GM21576 (cell line): ENCODE data around the gene CYP4F3.
"Not testable (repeated sequence)": the region's sequence is repeated elsewhere in the genome, so short reads cannot be mapped to it uniquely, and the experiment has no call there.

Experiments used
- ATAC-seq: cut with Tn5 transposase; IDR thresholded peaks from one replicate; pipeline ENCODE4 v1.9.1; 2021; ENCODE audit warnings: mild to moderate bottlenecking, moderate library complexity; ENCODE audit not compliant: unreplicated experiment

The CYP4F3 gene

GRCh38 chr19:15666186-15666585, 25.5 kb downstream of the CYP4F3 start:
- no peak for ATAC-seq

- ATAC-seq: no peak
These were observed 26.2 kb downstream of the CYP4F3 start for GRCh38 chr19:15666883-15667282.

GRCh38 chr19:15669440-15669839, 28.7 kb downstream of the CYP4F3 start:
- ATAC-seq: no peak

- no peak for ATAC-seq
These were observed 29.2 kb downstream of the CYP4F3 start for GRCh38 chr19:15669891-15670290.

GRCh38 chr19:15671237-15671821, 30.6 kb downstream of the CYP4F3 start:
- ATAC-seq: no peak

- ATAC-seq: no peak
These were observed 31.3 kb downstream of the CYP4F3 start for GRCh38 chr19:15671891-15672579.

GRCh38 chr19:15672580-15673175, 32.0 kb downstream of the CYP4F3 start, which contains the start of gene CYP4F12:
TSS of gene CYP4F12 (plus strand) at chr19:15673087. CDS start at chr19:15673530, 443 bp downstream.
- no peak for ATAC-seq

- no peak for ATAC-seq
These were observed 32.5 kb downstream of the CYP4F3 start for GRCh38 chr19:15673176-15673654.

GRCh38 chr19:15675560-15675959, 34.9 kb downstream of the CYP4F3 start:
- no peak for ATAC-seq

- ATAC-seq: no peak
These were observed 38.4 kb downstream of the CYP4F3 start for GRCh38 chr19:15679089-15679488.

GRCh38 chr19:15679865-15680264, 39.2 kb downstream of the CYP4F3 start:
- ATAC-seq: not testable (repeated sequence)

- no peak for ATAC-seq
These were observed 40.0 kb downstream of the CYP4F3 start for GRCh38 chr19:15680478-15681322.

- ATAC-seq: no peak
These were observed 42.7 kb downstream of the CYP4F3 start for GRCh38 chr19:15683411-15683810.

- no peak for ATAC-seq
These were observed 44.1 kb downstream of the CYP4F3 start for GRCh38 chr19:15684828-15685227.

GRCh38 chr19:15696654-15697194, 56.0 kb downstream of the CYP4F3 start:
- no peak for ATAC-seq

GRCh38 chr19:15701757-15702533, 61.2 kb downstream of the CYP4F3 start:
- ATAC-seq: no peak

- ATAC-seq: no peak
These were observed 61.8 kb downstream of the CYP4F3 start for GRCh38 chr19:15702534-15702930.
